Suprapubic skin (tissue), 4 donors: ENCODE results near the gene SNX12. TPM values are rescaled to one million over a fixed set of nuclear protein-coding genes. Genes with fewer than 3 reads are reported as not detected.

Experiments used
- DNase-seq, 2 donors: peaks; one replicate each; pipeline ENCODE4 v3.0.0-alpha.2; 2019; ENCODE audit warnings: low spot score in 2 of 2
- H3K27ac ChIP-seq: fragments of 200-600 bp; sonication (generic); one replicate; pipeline ENCODE4 v1.5.1; 2019
- H3K27me3 ChIP-seq: fragments of 200-600 bp; sonication (generic); one replicate; pipeline ENCODE4 v1.5.1; 2019
- H3K36me3 ChIP-seq: fragments of 200-600 bp; sonication (generic); one replicate; pipeline ENCODE4 v1.5.1; 2019
- H3K4me1 ChIP-seq: fragments of 200-600 bp; sonication (generic); one replicate; pipeline ENCODE4 v1.5.1; 2019
- H3K4me3 ChIP-seq: fragments of 200-600 bp; sonication (generic); one replicate; pipeline ENCODE4 v1.5.1; 2019; ENCODE audit warnings: mild to moderate bottlenecking
- H3K9me3 ChIP-seq: fragments of 200-600 bp; sonication (generic); one replicate; pipeline ENCODE4 v1.5.1; 2019
- CTCF ChIP-seq, 2 donors: fragments of 200-600 bp in 1 of 2; fragments of 450-650 bp in 1 of 2; sonication (generic) in 1 of 2; IDR thresholded peaks; one replicate each; pipeline ENCODE4 v1.5.1; 2016 to 2019; ENCODE audit warnings: antibody characterized with exemption in 2 of 2, mild to moderate bottlenecking in 1 of 2, moderate library complexity in 1 of 2
- EP300 ChIP-seq: sonication (generic); formaldehyde crosslinking; IDR thresholded peaks from one replicate; pipeline ENCODE4 v1.6.1; 2017; ENCODE audit warnings: antibody characterized with exemption
- POLR2A ChIP-seq, 2 donors: fragments of 450-650 bp; IDR thresholded peaks; one replicate each; pipeline ENCODE4 v1.6.1; 2017; ENCODE audit warnings: antibody characterized with exemption in 2 of 2, mild to moderate bottlenecking in 2 of 2, moderate library complexity in 2 of 2
- POLR2AphosphoS5 ChIP-seq, 3 donors: sonication (generic); formaldehyde crosslinking; IDR thresholded peaks; one replicate each; pipeline ENCODE4 v1.6.1; 2017; ENCODE audit warnings: antibody characterized with exemption in 3 of 3
- WGBS: methylation state at CpG from one replicate; pipeline ENCODE4 v1.1.5; 2018; 5-methylcytosine and 5-hydroxymethylcytosine counted together
- total RNA-seq, 4 donors: library from RNA; depleted of rRNA; stranded (reverse); fragments of >200 nt; gene quantifications; one replicate each; pipeline ENCODE4 v1.1.0, GENCODE V29; 2016

SNX12 gene
- total RNA-seq, 4 donors from 2014 or later, result 41.0 to 71.8 (median 65.3) TPM

GRCh38 chrX:71100581-71101505 is 32.7 kb upstream of the SNX12 start:
- no peak for TF ChIP-seq POLR2A (IDR thresholded peaks at IDR 0.05)
- no peak for TF ChIP-seq EP300
- TF ChIP-seq POLR2AphosphoS5 (IDR thresholded peaks at IDR 0.05), result no peak
- TF ChIP-seq CTCF (IDR thresholded peaks at IDR 0.05), result no peak
- WGBS, result 64% methylated on average over 30 of the region's 31 CpGs
- Histone ChIP-seq H3K27me3 (no peaks in the 10 kb centered on the region), H3K4me1 (peaks cover 17% of the 10 kb centered on the region), H3K9me3 (no peaks in the 10 kb centered on the region), H3K4me3 (no peak overlapping the region), H3K27ac (no peak overlapping the region), H3K36me3 (no peaks in the 10 kb centered on the region)
- no peak for DNase-seq

- no peak overlapping the region for H3K27ac ChIP-seq
- H3K4me3 ChIP-seq, result no peak overlapping the region
- TF ChIP-seq POLR2AphosphoS5 (IDR thresholded peaks at IDR 0.05) (no peak), EP300 (no peak), CTCF (IDR thresholded peaks at IDR 0.05) (no peak), POLR2A (IDR thresholded peaks at IDR 0.05) (no peak)
- no peaks in the 10 kb centered on the region for H3K36me3 ChIP-seq
- no peak for DNase-seq
- no peaks in the 10 kb centered on the region for H3K27me3 ChIP-seq
- 58% methylated on average over 3 of the region's 4 CpGs for WGBS
- H3K9me3 ChIP-seq, result no peaks in the 10 kb centered on the region
- peaks cover 24% of the 10 kb centered on the region for H3K4me1 ChIP-seq
These were observed 31.6 kb upstream of the SNX12 start for GRCh38 chrX:71099736-71100135.

GRCh38 chrX:71098951-71099506 is 30.9 kb upstream of the SNX12 start:
- Histone ChIP-seq H3K9me3 (no peaks in the 10 kb centered on the region), H3K27me3 (no peaks in the 10 kb centered on the region)
- no peak for TF ChIP-seq POLR2AphosphoS5 (IDR thresholded peaks at IDR 0.05)
- TF ChIP-seq EP300, result no peak
- TF ChIP-seq CTCF (IDR thresholded peaks at IDR 0.05), result no peak
- TF ChIP-seq POLR2A (IDR thresholded peaks at IDR 0.05), result no peak

GRCh38 chrX:71098302-71098701 is 30.2 kb upstream of the SNX12 start:
- 15% methylated on average over 2 of the region's 2 CpGs for WGBS
- Histone ChIP-seq H3K27ac (no peak overlapping the region), H3K9me3 (no peaks in the 10 kb centered on the region), H3K4me3 (no peak overlapping the region), H3K27me3 (no peaks in the 10 kb centered on the region), H3K4me1 (peaks cover 20% of the 10 kb centered on the region), H3K36me3 (no peaks in the 10 kb centered on the region)
- TF ChIP-seq CTCF (IDR thresholded peaks at IDR 0.05) (no peak), EP300 (no peak), POLR2AphosphoS5 (IDR thresholded peaks at IDR 0.05) (no peak), POLR2A (IDR thresholded peaks at IDR 0.05) (no peak)
- peak in 1 of 2 donors; percentile 75 for DNase-seq

More at GRCh38 chrX:71098951-71099506, 30.9 kb upstream of the SNX12 start:
- Histone ChIP-seq H3K27ac (no peak overlapping the region), H3K4me3 (no peak overlapping the region), H3K36me3 (no peaks in the 10 kb centered on the region), H3K4me1 (peaks cover 24% of the 10 kb centered on the region)
- WGBS, result 50% methylated on average over 5 of the region's 5 CpGs
- DNase-seq, result no peak

GRCh38 chrX:71096760-71097032 is 28.6 kb upstream of the SNX12 start:
- peaks cover 20% of the 10 kb centered on the region for H3K4me1 ChIP-seq
- H3K9me3 ChIP-seq, result no peaks in the 10 kb centered on the region
- H3K4me3 ChIP-seq, result peak overlapping the region; percentile 60
- TF ChIP-seq EP300 (no peak), POLR2A (IDR thresholded peaks at IDR 0.05) (no peak), POLR2AphosphoS5 (IDR thresholded peaks at IDR 0.05) (no peak), CTCF (IDR thresholded peaks at IDR 0.05) (no peak)
- H3K27ac ChIP-seq, result no peak overlapping the region
- H3K27me3 ChIP-seq, result no peaks in the 10 kb centered on the region
- H3K36me3 ChIP-seq, result no peaks in the 10 kb centered on the region
- WGBS, result 30% methylated on average over 8 of the region's 9 CpGs
- DNase-seq, result no peak
